GM18507 (cell line): ENCODE measurements around the gene LYRM9.
"Not testable (repeated sequence)": the region's sequence is repeated elsewhere in the genome, so short reads cannot be mapped to it uniquely, and the experiment has no call there.

ENCODE experiments used
- DNase-seq: peaks from one replicate; pipeline ENCODE4 v3.0.0; 2011; ENCODE audit warnings: low read depth; ENCODE audit not compliant: insufficient read length; ENCODE audit errors: extremely low spot score
- FAIRE-seq: peaks from 2 replicates; lab custom pipeline; 2011; peaks lifted over from hg19 to GRCh38; lab: Jason Lieb, UNC

The LYRM9 gene

GRCh38 chr17:27907976-27908558 lies 14.9 kb upstream of the LYRM9 start:
- DNase-seq = no peak
- FAIRE-seq = no peak

DNA sequence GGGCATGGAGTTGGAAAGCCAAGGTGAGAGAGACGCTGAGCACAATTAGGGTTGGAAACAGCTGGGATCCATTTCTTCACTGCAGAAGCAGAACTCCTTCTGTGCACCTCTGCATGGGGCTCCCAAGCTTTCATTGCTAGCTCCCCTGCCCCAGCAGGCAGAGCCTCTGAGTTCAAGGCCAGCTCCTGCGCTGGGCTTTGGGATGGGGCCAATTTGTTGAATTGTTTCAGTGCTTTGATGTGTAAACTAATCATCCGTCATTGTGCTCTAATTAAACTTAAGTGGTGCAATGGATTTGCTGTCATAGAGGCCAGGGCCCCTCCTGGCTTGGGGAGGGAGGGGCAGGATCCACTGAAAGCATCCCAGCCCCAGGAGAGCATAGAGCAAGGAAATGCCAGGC lies 13.5 kb upstream of the LYRM9 start:
- FAIRE-seq (no peak), DNase-seq (no peak)

GRCh38 chr17:27906226-27906580 lies 13.0 kb upstream of the LYRM9 start:
- no peak for DNase-seq
- no peak for FAIRE-seq

DNA sequence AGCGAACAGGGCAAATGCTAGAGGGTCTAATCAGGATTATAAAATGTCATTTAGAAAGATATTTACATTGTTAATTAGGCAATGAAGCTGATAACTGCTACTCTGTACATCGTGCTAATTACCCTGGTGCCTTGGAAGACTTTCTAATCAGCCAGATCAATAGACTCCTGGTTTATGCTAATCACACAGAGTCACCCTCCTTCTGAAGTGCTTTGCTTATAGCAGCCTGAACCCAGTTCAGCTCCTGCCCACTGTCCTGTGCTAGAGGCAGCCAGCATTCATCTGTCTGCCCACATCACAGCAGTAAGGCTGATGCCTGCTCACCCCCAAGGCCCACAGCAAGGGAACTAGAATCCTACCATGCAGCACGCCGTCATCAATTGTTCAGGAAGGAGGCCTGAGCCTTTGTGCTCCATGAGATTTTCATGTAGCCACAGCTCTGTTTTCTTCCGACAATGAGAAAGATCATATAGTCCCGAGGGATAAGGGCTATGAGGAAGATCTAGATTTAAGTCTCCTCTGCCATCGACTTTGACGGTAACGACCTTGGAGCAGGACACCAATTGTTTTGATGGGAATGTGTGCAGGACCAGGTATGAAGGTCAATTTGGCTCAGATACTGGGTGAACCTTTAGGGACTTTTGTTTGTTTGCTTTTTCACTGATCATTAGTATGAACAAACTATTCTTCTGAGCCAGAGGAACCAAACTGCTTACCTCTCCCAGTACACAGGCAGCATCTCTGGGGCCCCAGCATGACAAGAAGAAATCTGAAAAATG lies 12.5 kb upstream of the LYRM9 start:
- FAIRE-seq (no peak), DNase-seq (no peak)

GRCh38 chr17:27904534-27905446 lies 11.6 kb upstream of the LYRM9 start:
- DNase-seq = no peak
- no peak for FAIRE-seq

GRCh38 chr17:27904114-27904513 lies 10.9 kb upstream of the LYRM9 start:
- no peak for FAIRE-seq
- DNase-seq = no peak

DNA sequence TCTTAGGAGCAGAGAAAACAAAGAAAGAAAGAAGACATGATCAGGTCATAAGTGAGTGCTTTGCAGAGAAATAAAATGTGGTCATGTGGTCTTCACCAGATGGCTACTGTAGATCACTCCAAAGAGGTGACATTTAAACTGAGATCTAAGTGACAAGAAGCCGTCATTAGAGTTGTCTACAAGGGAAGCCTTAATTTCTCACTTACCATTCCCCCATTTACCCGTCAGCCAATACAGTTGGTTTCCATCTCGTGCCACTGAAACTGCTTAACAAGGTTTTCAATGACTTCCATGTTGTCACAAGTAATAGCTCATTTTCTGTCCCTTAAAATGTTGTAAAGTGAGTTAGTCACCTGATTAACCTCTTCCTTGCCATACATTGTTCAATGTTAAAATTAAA lies 6.4 kb upstream of the LYRM9 start:
- DNase-seq = no peak
- no peak for FAIRE-seq

DNA sequence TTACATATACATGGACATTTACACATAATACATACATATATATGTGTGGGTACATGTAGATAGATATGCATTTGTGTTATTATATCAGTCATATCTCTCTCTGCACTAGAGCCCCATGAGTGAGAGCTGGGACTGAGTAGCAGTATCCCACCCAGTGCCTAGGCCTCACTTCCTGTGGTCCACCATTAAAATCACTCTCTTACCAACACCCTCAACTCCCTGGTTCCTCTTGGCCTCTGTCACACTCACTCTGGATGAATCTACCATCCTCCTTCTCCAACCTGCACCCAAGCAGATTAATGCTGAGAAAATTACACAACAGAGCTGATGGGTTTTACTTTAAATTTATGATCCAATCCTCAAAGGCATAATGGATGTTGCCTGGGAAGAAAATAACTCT lies 4.9 kb upstream of the LYRM9 start:
- DNase-seq = no peak
- FAIRE-seq = no peak

- no peak for DNase-seq
- FAIRE-seq = peak; percentile 38
Observed at GRCh38 chr17:27896701-27897100, 3.5 kb upstream of the LYRM9 start.

- DNase-seq (no peak), FAIRE-seq (no peak)
Observed at GRCh38 chr17:27895940-27896535, 2.9 kb upstream of the LYRM9 start.

GRCh38 chr17:27895123-27895895 lies 2.1 kb upstream of the LYRM9 start:
- no peak for FAIRE-seq
- no peak for DNase-seq

GRCh38 chr17:27893841-27894503 lies 807 bp upstream of the LYRM9 start:
- FAIRE-seq (no peak), DNase-seq (no peak)

- DNase-seq = no peak
- FAIRE-seq = no peak
Observed at GRCh38 chr17:27892542-27892865, 661 bp downstream of the LYRM9 start.

DNA sequence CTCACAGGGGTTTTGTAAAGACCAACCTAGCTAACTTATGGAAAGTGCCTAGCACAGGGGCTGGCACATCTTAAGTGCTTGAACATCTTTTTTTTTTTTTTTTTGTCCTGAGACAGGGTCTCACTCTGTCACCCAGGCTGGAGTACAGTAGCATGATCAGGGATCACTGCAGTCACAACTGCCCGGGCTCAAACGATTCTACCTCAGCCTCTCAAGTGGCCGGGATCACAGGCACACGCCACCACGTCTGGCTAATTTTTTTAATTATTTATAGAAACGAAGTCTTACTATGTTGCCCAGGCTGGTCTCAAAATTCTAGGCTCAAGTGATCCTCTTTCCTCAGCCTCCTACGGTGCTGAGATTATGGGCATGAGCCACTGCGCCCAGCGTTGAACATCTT lies 1.3 kb downstream of the LYRM9 start:
- FAIRE-seq = no peak

GRCh38 chr17:27889711-27890251 lies 3.4 kb downstream of the LYRM9 start:
- no peak for FAIRE-seq
- DNase-seq = no peak

More for the DNA sequence above, 1.3 kb downstream of the LYRM9 start:
- DNase-seq = no peak

DNA sequence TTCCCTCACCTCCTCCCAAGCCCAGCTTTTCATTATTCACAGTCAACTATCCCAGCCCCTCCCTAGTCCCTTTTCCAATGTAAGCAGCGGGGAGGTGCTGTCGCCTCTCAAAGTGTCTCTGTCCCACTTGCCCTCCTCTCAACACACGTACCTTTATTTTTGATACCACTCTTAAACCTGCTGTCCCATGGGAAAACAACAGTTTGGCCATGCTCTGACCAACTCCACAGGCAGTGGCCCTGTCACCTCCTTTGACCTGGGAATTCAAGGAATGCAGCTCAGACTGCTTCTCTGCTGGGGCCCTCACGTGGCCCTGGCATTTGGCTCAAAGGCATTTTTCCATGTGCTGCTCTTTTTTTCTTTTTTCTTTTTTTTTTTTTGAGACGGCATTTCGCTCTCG lies 4.2 kb downstream of the LYRM9 start:
- FAIRE-seq (no peak), DNase-seq (no peak)

DNA sequence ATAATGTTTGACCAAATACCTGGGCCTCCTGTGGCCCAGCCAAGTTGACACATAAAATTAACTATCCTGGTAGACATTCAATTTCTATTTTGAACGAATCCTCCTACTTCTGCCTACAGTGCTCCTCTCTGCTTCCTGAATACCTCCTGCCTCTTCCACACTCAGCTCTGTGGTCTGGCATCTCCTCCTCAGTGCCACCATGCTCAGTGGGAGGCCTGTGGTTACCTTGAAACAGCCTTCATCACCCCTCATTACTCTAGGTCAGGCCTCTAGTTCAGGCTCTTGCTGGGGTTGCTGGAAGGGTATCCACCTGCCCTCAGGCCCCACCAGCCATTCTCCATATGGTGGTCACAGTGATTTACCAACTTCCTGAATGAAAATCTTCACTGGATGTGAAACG lies 5.1 kb downstream of the LYRM9 start:
- FAIRE-seq (no peak), DNase-seq (no peak)

DNA sequence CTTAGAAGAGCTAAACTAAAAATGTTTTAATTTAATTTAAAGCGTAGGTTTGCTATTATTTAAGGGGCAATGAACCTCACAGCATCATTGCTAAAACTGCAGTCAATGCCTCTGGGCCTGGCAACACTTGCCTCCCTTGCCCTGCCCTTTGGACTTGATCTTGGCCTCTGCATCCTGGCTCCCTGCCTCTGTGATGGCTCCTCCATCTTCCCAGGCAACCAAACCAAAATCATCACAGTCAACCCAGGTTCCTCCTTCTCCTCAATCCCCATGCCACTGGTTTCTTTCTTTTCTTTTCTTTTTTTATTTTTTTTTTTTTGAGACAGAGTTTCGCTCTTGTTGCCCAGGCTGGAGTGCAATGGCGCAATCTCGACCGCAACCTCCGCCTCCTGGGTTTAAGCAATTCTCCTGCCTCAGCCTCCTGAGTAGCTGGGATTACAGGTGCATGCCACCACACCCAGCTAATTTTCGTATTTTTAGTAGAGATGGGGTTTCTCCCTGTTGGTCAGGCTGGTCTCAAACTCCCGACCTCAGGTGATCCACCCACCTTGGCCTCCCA lies 6.7 kb downstream of the LYRM9 start:
- DNase-seq, FAIRE-seq: not testable (repeated sequence)
